Measurements from ENCODE around the gene SEMA5A. TPM values are rescaled to one million over a fixed set of nuclear protein-coding genes. Genes with fewer than 3 reads are reported as not detected.

Gene SEMA5A
- total RNA-seq, 1 donor, result 57.0 TPM

DNA sequence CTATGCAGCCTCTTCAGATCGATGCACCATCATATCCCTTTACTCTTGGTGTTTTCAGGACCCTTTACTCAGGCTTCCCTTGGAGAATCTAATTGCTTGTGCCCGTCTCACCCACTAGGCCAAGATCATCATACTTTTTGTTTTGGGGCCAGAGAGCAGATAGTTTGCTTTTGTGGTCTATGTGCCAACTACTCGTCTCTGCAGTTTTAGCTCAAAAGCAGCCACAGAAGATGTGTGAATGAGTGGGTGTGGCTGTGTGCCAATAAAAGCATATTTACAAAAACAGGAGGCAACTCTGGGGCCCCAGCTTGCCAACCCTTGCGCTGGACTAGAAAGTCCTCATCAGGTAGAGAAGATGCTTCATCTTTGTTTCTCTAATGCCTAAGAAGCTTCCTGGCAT is 216.8 kb downstream of the SEMA5A start:
- no peak overlapping the region for H3K4me3 ChIP-seq (ENCODE audit: low read depth, low read length)
- no peak for DNase-seq (ENCODE audit: low read depth)
- TF ChIP-seq, protein P1, sequence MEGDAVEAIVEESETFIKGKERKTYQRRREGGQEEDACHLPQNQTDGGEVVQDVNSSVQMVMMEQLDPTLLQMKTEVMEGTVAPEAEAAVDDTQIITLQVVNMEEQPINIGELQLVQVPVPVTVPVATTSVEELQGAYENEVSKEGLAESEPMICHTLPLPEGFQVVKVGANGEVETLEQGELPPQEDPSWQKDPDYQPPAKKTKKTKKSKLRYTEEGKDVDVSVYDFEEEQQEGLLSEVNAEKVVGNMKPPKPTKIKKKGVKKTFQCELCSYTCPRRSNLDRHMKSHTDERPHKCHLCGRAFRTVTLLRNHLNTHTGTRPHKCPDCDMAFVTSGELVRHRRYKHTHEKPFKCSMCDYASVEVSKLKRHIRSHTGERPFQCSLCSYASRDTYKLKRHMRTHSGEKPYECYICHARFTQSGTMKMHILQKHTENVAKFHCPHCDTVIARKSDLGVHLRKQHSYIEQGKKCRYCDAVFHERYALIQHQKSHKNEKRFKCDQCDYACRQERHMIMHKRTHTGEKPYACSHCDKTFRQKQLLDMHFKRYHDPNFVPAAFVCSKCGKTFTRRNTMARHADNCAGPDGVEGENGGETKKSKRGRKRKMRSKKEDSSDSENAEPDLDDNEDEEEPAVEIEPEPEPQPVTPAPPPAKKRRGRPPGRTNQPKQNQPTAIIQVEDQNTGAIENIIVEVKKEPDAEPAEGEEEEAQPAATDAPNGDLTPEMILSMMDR (IDR thresholded peaks at IDR 0.05; ENCODE audit: insufficient read depth, low read length), result no peak

DNA sequence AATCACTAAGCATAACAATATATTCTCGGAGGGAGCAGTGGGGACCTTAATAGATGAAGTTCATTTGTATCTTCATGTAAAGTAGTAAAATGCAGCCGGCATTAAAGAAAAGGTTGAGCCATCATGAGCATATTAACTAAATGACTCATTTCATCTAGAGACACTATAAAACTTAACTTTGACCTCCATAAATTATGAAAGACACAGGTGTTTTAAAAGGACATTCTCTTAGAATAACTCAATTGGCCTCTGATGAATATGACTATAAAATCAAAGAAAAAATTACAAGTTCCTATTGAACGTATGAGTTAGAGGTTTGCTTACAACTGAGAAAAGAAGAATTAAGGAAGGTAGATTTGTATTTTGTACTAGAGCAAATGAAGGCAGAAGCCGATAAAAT is 220.3 kb downstream of the SEMA5A start:
- no peak for DNase-seq (ENCODE audit: low read depth)
- TF ChIP-seq, protein P1 (IDR thresholded peaks at IDR 0.05; ENCODE audit: insufficient read depth, low read length), result no peak

DNA sequence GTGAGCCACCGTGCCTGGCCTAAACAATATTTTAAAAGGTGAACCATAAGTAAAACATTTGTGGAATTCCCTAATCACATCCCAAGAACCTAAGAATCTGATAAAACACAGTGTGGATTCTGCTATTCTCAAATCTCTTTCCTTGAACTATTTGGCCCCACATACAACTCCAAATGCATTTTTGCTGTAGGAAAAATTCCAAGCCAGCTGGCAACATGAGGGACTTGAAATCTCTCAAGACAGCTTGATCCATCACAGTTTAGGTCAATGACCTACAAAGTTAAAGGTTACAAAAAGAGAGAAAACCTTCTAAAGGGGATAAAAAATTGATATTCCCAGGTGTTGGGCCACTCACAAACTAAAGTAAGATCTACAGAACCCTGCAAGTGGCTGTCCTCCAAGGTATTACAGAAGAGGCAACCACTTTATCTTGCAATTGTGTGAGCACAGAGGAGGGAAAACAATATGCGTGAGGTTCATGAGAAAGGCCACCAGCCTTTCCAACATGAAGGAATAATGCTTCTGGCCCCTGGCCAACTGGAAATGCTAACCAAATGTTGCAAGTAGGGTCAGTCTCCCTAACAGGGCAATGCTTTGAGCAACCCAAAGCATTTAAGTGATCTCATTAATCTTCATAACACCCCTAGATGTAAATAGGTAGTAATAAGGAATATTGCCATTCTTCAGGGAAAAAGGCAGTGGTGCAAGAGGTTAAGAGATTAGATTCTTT is 221.4 kb downstream of the SEMA5A start:
- TF ChIP-seq, protein P1 (IDR thresholded peaks at IDR 0.05; ENCODE audit: insufficient read depth, low read length), result no peak
- DNase-seq (ENCODE audit: low read depth), result peak; percentile 94
- H3K4me3 ChIP-seq (ENCODE audit: low read depth, low read length), result no peak overlapping the region

More for the DNA sequence above, 220.3 kb downstream of the SEMA5A start:
- H3K4me3 ChIP-seq (ENCODE audit: low read depth, low read length), result no peak overlapping the region

DNA sequence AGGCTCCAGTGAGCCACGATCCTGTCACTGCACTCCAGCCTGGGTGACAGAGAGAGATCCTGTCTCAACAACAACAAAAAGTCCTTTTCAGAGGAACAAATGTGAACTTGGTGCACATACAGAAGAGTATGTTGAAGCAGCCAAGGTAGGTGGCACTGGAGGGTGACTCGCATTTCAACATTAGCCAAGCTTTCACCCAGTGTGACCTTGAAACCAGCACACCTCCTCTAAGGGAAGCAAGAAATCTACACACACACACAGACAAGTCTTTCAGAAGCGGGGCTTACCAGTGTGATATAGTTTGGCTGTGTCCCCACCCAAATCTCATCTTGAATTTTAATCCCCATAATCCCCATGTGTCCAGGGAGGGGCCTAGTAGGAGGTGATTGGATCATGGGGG is 225.2 kb downstream of the SEMA5A start:
- TF ChIP-seq, protein P1 (IDR thresholded peaks at IDR 0.05; ENCODE audit: insufficient read depth, low read length), result no peak
- H3K4me3 ChIP-seq (ENCODE audit: low read depth, low read length), result no peak overlapping the region
- no peak for DNase-seq (ENCODE audit: low read depth)

DNA sequence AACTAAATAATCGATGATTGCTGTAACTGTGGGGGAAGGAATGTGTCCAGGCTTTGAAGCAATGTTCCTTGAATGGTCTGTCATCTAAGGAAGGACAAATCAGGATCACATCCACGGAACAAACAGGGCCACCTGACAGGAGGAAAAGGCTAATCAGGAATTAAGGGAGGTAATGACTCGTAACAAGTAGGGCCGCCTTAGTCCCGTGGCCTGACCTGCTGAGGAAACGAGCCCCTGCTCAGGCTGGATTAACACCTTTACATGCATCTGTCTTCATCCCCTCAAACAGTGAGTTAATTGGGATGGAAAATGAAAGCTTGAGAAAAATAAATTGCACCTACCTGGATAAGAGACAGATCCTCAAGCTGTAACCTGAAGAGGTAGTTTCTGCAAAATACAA is 227.8 kb downstream of the SEMA5A start:
- no peak for DNase-seq (ENCODE audit: low read depth)
- TF ChIP-seq, protein P1 (IDR thresholded peaks at IDR 0.05; ENCODE audit: insufficient read depth, low read length), result no peak
- no peak overlapping the region for H3K4me3 ChIP-seq (ENCODE audit: low read depth, low read length)

DNA sequence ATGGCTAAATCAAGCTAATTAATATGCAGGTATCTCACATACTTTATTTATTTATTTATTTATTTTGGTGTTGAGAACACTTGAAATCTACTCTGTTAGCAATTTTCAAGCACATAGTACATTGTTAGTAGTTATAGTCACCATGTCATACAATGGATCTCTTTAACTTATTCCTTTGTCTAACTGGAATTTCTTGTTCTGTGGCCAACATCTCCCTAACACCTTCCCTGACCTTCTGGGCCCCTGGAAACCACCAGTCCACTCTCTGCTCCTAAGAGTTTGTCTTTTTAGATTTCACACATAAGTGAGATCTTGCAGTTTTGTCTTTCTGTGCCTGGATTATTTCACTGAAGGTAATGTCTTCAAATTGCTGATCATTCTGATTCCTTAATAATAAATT is 229.1 kb downstream of the SEMA5A start:
- TF ChIP-seq, protein P1 (IDR thresholded peaks at IDR 0.05; ENCODE audit: insufficient read depth, low read length), result no peak
- DNase-seq (ENCODE audit: low read depth), result no peak

DNA sequence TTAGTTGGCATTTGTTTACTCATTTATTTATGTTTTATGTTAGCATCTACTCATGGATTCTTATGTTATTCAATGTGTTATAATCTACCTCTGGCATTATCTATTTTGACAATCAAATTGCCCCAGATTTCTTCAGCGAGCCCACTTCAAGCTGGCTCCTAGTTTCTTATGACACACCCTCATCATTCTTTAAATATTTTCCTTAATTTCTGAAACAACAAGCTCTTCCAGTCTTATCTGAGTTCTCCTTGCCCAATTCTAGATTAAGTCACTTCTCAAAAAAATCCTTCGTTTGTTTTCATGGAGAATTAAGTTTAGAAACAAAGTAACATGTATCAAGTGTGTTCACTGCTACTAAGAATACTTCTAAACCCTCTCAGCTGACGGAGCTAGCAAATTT is 229.8 kb downstream of the SEMA5A start:
- TF ChIP-seq, protein P1 (IDR thresholded peaks at IDR 0.05; ENCODE audit: insufficient read depth, low read length), result no peak
- peak; percentile 50 for DNase-seq (ENCODE audit: low read depth)
- no peak overlapping the region for H3K4me3 ChIP-seq (ENCODE audit: low read depth, low read length)

More for the DNA sequence above, 229.1 kb downstream of the SEMA5A start:
- no peak overlapping the region for H3K4me3 ChIP-seq (ENCODE audit: low read depth, low read length)

Measured in fibroblast of the aortic adventitia (primary cell).